HG03025 (cell line): ENCODE measurements around the gene RHOBTB1.

Source experiments
- ATAC-seq: cut with Tn5 transposase; IDR thresholded peaks from one replicate; pipeline ENCODE4 v1.9.1; 2021; ENCODE audit warnings: mild to moderate bottlenecking, moderate library complexity; ENCODE audit not compliant: unreplicated experiment, low FRiP score

Gene RHOBTB1

DNA sequence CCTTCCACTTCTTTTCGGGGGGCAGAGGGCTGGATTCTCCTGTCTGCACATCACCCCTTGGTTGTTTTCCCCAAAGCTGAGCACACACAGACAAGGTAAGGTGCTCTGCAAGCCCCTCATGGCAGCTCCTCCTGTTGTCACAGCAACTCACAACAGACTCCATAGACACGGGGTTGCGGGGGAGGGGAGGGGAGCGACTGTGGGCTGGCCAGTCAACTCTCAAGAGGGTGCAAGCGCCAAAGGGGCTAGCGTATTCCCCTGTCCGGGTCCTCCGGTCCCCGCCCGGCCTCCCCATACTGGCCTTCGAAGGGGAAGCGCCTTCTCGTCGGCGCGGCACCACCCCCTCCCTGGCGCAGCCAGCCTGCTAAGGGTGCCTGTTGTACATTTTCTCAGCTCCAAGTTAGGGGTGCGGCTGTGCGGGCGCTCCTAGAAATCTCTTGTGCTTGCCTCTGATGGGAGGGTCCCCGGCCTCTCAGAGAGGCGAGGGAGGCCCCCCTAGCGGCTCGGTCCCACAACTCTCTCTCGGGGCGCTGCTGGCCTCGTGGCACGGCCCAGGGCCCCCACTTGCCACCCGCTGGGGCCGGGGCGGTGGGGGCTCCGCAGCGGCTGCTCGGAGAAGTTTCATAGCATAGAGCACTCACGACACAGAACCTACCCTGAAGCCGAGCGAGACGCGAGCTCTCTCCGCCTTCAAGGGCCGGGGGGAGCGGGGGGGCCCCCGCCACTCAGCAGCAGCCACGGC, 498 bp downstream of the RHOBTB1 start:
- ATAC-seq = no peak

DNA sequence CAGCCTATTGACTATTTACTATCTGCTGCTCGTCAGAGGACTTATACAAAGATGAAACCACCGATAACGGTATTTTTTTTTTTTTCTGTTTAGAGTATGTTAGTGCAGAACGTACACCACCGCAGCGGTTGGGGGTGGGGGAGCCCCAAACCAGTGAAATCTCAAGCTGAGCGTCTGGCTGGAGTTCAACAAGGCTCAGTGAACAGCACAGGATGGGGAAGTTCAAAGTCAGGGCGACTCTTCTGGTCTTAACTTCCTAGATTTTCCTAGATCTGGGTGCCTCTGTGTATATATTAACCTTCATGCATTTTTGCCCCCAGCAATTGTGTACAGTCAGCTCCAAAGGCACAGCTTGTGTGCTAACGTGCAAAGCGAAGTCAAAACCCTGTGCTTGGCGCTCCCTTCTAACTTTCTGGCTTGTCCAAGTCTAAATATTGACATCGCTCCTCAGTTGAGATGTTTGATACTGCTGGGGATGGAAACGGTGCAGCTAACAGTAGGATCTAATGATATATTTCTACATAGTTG, 1.1 kb downstream of the RHOBTB1 start:
- ATAC-seq = no peak

DNA sequence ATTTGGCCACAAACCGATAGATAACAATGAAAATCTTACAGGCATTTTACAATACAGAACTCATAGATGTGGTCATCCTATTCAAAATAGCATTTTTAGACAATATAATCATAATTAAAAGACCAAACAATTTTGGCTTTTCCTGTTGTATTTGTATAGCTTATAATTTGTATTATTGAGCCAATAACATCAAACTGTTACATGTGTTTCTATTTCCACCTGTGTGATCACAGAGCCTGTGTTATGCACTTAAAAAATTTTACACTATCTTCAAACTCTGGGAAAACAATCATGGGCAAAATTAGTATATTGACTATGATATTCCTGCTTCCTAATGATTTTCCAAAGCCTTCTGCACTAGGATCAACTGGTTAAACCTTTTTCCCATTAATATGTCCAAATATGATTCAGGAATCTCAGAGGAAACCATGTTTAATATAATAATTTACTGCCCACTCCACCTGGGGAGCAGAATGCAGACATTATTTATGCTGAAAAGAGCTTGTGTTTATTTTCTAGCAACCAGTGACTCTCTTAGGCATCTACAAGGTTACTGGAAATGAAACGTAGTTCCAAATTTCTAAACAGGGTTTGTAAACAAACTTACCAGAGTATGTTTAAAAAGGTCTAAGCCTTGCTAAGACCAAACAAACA, 1.7 kb downstream of the RHOBTB1 start:
- no peak for ATAC-seq

DNA sequence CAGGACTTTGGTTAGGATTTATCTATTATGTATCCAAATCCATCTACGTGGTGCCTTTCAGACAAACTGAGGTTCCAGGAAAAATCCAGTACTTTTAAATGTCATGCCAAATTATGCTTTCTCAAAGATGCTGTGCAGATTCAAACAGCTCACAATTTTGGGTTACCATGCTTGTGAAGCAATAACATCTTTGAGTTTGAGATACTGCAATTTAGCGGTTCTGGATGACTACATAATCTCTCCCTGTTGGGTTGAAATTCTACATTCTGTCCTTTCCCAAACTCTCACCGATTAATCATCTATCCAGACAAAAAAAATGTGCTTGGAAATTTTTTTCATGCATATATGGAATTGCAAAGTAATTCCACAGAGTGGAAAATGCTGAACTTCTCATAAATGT, 3.5 kb downstream of the RHOBTB1 start:
- no peak for ATAC-seq

DNA sequence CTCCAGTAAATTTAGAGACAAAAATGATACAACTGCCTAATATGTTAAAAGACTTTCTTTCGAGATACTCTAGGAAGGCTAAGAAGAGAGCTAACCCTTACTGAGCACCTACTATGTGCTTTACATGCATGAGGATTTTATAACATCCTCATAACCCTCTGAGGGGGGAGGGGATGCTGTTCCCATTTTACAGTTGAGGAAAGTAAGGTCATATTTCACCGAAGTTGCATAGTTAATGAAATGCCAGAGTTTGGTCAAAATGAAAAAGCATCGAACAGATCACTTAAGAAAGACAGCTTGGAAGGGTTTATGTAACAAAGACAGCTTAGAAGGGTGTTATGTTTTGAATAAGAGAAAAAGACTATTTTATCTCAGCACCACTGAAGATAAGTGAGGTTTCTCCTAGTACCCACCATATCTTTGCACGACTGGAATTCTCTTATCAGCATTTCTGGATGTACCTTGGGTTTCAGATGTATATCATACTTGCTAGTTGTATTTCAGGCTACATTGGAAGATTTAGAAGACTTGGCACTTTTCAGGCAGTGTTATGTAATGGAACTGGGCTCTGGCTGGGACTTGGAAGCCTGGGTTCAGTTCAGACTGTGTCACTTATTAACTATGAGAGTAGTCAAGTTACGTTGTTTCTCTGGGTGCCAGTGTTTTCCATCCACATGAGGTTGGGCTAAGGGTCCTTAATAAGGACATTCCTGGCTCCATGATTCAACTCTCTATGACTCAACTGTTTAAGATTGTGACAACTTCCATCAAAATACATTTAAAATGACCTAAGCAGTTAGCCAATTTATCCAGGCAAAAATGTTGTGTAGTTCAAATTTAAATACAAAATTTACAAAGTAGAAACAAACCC, 6.0 kb downstream of the RHOBTB1 start:
- no peak for ATAC-seq

DNA sequence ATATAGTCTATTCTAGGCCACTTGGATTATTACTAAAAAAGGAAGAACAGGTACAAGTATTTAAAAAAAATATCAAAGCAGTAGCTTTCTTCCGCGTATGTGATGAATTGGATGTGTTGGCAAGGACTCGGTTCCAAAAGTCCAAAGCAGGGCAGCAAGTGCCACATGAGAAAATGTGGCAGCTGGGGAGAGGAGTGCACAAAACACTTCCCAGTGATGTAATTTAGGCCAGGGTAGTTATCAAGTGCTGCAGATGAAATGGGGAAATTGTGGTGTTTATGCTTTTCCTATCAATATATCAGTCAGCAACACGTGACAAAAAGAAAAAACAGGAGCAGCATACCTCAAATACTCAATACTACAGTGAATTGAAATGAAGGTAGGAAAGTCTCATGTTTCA, 7.0 kb downstream of the RHOBTB1 start:
- ATAC-seq = no peak

DNA sequence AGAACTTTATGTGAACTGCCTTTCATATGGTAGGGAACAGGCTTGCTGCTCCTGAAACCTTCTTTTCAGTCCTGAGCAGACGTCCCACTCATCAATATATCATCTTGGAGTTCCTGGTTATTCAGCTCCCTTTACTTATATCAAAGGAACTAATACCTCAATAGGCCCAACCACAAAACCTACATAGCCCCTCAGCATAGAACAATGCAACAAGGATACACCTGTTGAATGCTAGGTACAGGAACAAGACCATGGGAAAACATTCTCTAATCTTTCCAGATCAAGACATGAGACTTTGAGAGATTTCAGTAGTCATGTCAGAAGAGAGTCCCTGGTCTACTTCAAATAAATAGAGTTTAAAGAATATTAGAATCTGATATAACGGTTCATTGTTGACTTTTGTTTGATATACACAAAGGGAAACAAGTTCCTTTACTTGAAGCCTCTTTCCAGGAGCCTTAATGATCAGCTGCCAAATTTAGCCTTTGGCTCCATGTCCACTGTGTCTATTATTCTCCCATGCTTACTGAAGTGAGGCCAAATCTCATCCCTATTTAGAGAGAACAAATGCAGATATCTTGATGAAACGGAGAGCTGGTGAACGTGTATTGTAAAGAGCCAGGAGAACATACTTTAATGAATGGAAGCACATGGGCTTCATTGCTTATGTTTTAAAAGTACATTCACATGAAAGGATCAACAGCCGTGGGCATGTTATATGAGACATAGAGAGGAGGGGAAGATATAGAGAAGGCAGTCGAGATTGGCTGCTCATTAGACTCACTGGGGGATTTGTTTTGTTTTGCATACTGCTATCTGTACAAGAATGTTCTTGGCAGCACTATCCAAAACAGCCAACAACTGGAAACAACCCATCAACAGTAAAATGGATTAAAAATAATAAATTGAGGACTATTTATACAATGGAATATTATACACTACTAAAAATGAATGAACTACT, 9.5 kb downstream of the RHOBTB1 start:
- no peak for ATAC-seq

DNA sequence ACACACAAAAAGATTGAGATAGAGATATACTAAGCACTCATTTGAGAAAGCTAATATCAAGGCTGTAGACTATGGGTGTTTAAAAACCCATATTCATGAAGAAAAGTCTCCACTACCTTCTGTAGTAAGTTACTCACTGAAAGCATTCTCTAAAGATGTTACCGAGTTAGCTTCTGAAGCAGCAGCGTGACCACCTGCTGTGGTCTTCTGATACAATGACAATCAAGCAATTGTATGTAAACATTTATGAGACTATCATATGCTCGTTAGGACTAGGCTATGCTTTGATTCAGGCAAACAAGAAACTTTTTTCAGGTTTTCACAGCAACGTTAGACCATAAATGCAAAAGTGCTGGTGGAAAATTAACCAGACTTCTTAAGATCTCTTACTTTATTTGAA, 11.2 kb downstream of the RHOBTB1 start:
- no peak for ATAC-seq

DNA sequence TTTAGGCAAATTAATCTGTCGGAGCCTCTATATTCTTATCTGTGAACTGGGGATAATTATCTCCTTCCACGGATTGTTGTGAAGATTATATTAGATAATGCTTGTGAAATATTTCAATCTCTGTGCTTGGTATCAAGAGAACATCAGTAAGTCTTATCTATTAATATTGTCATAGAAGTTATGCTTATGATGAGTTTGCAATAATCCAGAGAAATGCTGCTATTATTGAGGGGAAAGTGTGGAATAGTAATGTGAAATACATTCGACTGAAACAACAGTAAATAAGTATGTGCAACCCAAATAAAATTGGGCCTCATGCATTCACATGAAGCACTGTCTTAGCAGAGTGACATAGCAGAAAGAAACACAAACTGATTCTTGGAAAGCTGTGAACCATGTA, 13.7 kb downstream of the RHOBTB1 start:
- ATAC-seq = no peak

DNA sequence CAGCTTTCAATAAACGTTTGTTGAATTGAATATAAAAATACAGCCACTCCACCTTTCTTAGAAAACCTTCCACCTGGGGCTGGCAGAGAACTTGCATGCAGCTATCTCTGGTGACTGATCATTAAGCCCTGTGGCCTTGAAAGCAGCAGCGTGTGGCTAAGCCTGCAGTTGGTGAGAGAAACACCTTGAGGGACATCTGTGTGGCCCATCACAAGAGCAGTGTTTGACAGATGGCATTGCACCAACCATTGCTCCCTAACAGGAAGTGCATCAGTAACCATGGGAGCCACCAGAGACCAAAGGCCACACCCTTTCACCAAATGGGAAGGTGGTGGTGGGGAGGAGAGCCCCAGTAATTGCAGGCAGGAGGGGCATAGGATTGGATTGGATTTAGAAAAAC, 22.4 kb downstream of the RHOBTB1 start:
- ATAC-seq = no peak

DNA sequence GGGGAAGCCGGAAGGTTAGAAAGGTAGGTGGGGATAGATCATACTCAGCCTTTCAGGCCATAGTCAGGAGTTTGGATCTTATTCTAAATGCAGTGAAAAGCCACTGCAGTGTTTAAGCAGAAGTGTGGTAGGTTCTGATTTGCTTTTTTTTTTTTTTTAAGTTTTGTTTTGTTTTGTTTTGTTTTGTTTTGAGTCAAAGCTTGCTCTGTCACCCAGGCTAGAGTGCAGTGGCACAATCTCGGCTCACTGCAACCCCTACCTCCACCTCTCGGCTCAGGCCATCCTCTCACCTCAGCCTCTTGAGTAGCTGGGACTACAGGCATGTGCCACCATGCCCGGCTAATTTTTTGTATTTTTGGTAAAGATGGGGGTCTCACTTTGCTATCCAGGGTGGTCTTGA, 23.5 kb downstream of the RHOBTB1 start:
- ATAC-seq = no peak

DNA sequence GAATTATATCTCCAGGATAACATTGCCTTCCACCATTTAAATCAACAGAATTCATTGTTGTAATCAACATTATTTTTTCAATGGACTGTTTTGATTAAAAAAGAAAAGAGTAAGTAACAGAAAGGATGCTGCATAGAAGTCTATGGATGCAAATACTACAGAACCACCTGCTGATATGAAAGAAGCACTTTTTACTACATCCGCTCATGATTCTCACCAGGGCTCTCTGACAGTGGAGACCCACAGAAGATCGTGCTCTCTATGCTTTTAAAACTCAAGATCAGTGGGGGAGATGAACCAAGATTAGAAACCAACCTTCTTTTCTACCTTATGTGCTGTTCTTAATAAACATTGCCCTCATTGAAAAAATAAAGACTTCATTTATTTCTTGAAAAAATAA, 24.4 kb downstream of the RHOBTB1 start:
- ATAC-seq = no peak

DNA sequence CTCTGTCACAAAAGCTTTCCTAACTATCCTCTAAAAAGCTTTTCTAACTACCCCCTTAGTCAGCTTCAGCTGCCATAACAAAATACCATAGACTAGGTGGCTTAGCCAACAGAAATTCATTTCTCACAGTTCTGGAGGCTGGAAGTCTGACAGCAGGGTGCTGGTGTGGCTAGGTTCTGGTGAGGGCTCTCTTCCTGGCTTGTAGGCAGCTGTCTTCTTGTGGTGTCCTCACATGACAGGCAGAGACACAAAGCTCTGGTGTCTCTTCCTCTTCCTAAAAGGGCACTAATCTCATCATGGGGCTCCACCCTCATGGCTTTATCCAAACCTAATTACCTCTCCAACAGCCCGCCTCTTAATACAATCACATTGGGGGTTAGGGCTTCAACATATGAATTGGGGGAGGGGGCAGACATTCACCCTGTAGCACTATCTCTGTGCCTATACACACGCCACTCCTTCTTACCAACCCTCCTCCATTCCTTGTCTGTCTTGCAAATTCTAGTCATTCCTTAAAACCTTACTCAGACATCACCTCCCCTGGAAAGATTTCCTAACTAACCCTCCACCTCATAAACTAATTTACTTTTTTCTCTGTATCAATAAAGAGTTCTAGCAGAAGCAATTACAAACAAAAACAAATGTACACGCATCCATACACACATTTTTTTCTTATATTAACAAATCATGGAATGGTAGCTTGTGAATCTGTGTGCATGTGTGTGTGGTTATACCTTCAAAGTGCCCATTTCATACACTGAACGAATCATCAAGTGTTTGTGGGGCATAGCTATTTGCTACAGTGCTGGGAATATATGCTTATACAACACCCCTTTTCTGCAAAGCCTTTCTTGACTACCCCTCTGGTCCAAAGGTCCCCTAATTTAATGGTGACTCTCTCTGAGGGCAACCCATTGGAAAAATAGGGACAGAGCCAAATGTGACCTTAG, 26.4 kb downstream of the RHOBTB1 start:
- no peak for ATAC-seq

DNA sequence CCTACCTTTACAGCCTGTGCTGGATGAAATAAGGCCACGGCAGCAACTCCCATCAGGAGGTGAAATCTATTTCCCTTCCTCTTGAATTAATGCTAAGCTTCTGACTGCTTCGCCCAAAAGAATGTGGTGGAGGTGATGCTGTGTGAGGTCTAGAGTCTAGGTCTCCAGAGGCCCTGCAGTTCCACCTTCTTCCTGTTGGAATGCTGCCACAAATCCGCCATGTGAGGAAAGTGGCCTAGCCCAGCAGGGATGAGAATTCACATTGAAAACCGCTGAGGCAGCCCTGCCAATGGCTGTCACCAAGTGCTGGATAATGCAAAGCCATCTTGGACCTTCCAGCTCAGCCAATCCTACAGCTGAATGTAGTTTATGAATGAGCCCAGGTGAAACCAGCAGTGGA, 28.0 kb downstream of the RHOBTB1 start:
- ATAC-seq = no peak

DNA sequence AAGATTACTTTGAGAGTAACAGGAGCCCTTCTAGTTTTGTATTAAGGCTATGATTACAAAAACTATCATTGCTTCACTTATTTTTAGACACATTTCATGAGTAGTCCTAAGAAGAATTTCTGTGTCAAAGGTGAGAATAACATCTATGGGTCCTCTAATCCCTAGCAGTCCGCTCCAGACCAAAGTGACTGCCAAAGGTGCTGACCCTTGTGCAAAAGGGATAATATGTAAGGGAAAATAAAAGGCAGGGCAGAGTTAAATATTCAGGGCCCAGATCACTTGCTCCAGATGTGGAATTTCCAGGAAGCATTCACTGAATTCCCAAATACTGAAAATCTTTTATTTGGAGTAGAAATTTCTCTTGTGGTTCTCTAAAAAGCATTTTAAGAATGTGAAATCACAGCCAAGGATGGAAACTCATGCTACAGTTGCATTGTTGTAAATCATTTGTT, 29.3 kb downstream of the RHOBTB1 start:
- no peak for ATAC-seq

DNA sequence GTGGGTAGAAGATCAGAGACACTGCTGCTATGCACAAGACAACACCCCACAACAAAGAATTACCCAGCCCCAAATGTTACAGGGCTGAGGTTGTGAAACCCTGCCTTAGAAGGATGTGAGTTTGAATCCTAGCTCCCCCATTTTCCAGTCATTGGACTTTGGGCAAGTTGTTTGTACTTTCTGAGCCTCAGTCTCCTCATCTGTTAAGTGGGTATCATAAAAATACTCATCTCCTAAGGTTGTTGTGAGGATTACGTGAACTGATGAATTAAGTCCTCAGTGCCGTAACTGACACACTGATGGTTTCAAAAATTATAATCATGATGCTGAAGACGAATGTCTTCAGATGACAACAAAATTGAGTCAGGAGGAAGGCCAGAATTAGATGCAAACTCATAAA, 30.3 kb downstream of the RHOBTB1 start:
- no peak for ATAC-seq

DNA sequence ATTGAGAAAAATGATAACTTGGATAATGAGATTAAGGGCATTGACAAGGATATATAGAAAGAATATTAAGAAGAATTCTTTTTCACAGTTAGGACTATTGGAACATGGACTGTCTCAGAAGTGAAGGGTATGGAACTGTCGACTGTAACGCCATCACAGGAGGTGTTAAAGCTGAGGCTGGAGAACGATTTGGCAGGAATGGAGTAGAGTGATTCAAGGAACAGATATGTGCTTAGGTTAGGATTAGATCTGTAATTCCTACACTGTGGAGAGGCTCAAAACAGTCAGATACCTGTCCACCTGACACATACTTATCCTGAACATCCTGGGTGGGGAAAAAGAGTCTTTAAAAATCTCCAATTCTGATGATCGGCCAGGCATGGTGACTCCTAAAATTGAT, 30.9 kb downstream of the RHOBTB1 start:
- ATAC-seq = no peak

DNA sequence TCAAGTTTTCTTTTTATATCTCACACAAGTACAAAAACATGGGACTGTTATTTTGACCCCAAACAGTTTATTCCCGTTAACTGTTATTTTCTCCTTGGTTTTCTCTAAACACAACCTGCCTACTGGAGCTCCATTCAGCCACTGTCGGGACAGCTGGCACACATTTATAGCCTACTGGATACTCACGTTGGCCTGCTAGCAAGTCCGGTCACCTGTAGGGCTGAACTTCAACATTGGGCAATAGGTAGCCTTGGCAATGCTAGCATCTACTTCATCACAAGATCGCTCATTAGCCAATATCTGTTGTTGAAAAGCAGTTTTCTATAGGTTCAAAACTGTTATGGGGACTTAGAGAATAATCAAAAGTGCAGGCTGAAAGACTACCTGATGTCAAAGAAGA, 32.3 kb downstream of the RHOBTB1 start:
- ATAC-seq = no peak

DNA sequence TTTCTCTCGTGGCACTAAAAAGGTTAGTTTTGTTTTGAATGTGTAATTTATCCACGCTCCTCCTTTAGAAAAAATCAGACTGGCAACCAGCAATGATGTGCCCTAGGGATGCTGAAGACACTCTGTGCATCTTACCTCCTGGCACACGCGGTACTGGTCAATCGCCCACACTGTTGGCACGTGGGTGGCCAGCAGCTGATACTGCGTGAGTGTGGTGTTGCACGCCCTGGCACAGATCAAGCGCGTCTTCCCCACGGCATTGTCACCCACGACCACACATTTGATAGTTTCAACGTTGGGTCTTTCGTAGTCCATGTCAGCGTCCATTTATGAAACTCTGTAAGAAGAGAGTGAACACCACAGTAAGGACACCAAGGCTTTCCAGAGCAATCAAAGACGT, 32.8 kb downstream of the RHOBTB1 start:
- ATAC-seq = no peak
